ENCODE results near the gene ASAP3. TPM values are rescaled to one million over a fixed set of nuclear protein-coding genes. Genes with fewer than 3 reads are reported as not detected.

ASAP3 gene
- total and polyA plus RNA-seq, 2 of the 4 experiments (the other 2 are of a cell fraction), result 18.6 to 18.8 TPM

- ChIA-PET POLR2A (ENCODE audit: unreplicated experiment) (interaction anchor here (0.7 kb wide), 1 partner anchor 16 kb away, joined by 3 read pairs; no protein-coding TSS in a partner anchor), CTCF (interaction anchor here (0.7 kb wide), 2 partner anchors 64 to 82 kb away, joined by 3 to 5 read pairs; no protein-coding TSS in a partner anchor)
- Histone ChIP-seq H2BK5ac (ENCODE audit: low read depth, low read length, poor library complexity, severe bottlenecking) (no peak overlapping the region), H3K9me3 (ENCODE audit: control insufficient read depth, insufficient read depth, low read length) (no peaks in the 10 kb centered on the region), H4K5ac (ENCODE audit: low read depth, low read length) (no peak overlapping the region), H3K56ac (ENCODE audit: extremely low read depth, insufficient read depth, low read length) (no peak overlapping the region), H3K9me1 (ENCODE audit: insufficient read depth, low read length) (no peaks in the 10 kb centered on the region), H2AK9ac (replicated peaks; ENCODE audit: low read depth, low read length, poor library complexity) (no peak overlapping the region), H3K23ac (ENCODE audit: low read depth, low read length) (no peak overlapping the region), H3K4me3 (ENCODE audit: insufficient read depth, low read depth, low read length) (no peak overlapping the region), H3K27me3 (ENCODE audit: control insufficient read depth, insufficient read depth, low read length) (no peaks in the 10 kb centered on the region), H3K27ac (ENCODE audit: insufficient read depth, low read length) (no peak overlapping the region), H3K18ac (ENCODE audit: low read depth, low read length) (no peak overlapping the region), H3K14ac (replicated peaks; ENCODE audit: low read depth, low read length) (no peak overlapping the region), H3K9ac (ENCODE audit: low read depth, low read length) (no peak overlapping the region), H2AFZ (replicated peaks; ENCODE audit: low read length, poor library complexity) (no peak overlapping the region), H4K91ac (ENCODE audit: insufficient read depth, low read depth, low read length) (no peak overlapping the region), H2BK20ac (ENCODE audit: low read depth, low read length) (no peak overlapping the region), H4K8ac (ENCODE audit: low read depth in 2 of 2, low read length in 2 of 2) (no peak overlapping the region), H3K4me2 (ENCODE audit: low read depth, low read length) (no peak overlapping the region), H4K20me1 (ENCODE audit: insufficient read depth, low read length) (no peaks in the 10 kb centered on the region), H3K4me1 (ENCODE audit: control insufficient read depth, insufficient read depth, low read length) (peaks cover 2% of the 10 kb centered on the region; the same call in 1 of the 2 replicates), H2AK5ac (ENCODE audit: low read depth, low read length) (no peak overlapping the region), H3K4ac (ENCODE audit: low read depth, low read length) (no peak overlapping the region), H3K36me3 (ENCODE audit: control insufficient read depth, insufficient read depth, low read length) (peaks cover 34% of the 10 kb centered on the region), H3K79me1 (ENCODE audit: low read depth in 1 of 2, low read length in 2 of 2) (no peaks in the 10 kb centered on the region), H2BK15ac (ENCODE audit: low read depth, low read length) (no peak overlapping the region), H2BK120ac (ENCODE audit: low read depth, low read length) (no peak overlapping the region)
- TF ChIP-seq ELK1 (IDR thresholded peaks at IDR 0.05; ENCODE audit: borderline replicate concordance, low read depth, low read length) (no peak), CEBPB (IDR thresholded peaks at IDR 0.05; ENCODE audit: low read depth, low read length) (no peak), RFX5 (IDR thresholded peaks at IDR 0.05; ENCODE audit: low read depth, low read length) (no peak), MAZ (IDR thresholded peaks at IDR 0.05; ENCODE audit: borderline replicate concordance, low read depth, low read length) (no peak), BHLHE40 (IDR thresholded peaks at IDR 0.05; ENCODE audit: low read depth, low read length) (no peak), RCOR1 (IDR thresholded peaks at IDR 0.05; ENCODE audit: insufficient replicate concordance, low read length) (no peak), CHD1 (IDR thresholded peaks at IDR 0.05; ENCODE audit: low read depth, low read length) (no peak), RAD21 (IDR thresholded peaks at IDR 0.05; ENCODE audit: low read length) (no peak)
- TF ChIP-seq, protein P1, sequence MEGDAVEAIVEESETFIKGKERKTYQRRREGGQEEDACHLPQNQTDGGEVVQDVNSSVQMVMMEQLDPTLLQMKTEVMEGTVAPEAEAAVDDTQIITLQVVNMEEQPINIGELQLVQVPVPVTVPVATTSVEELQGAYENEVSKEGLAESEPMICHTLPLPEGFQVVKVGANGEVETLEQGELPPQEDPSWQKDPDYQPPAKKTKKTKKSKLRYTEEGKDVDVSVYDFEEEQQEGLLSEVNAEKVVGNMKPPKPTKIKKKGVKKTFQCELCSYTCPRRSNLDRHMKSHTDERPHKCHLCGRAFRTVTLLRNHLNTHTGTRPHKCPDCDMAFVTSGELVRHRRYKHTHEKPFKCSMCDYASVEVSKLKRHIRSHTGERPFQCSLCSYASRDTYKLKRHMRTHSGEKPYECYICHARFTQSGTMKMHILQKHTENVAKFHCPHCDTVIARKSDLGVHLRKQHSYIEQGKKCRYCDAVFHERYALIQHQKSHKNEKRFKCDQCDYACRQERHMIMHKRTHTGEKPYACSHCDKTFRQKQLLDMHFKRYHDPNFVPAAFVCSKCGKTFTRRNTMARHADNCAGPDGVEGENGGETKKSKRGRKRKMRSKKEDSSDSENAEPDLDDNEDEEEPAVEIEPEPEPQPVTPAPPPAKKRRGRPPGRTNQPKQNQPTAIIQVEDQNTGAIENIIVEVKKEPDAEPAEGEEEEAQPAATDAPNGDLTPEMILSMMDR (conservative IDR thresholded peaks at IDR 0.05; ENCODE audit: low read depth, low read length), result no peak
- no TSS peak for BruUV-seq (replicated peaks)
- DNase-seq (no peak), ATAC-seq (ENCODE audit: low read depth) (no peak)
- WGBS, 2 experiments (ENCODE audit: extremely low coverage in 2 of 2, insufficient read length in 1 of 2), result 100% methylated on average over 3 of the region's 8 CpGs; no CpG with 5 or more reads in 1 of the 2 experiments
- dilution Hi-C loops (cut with HindIII; ENCODE audit: low sequenced_read_pairs, unreplicated experiment), result no loop called here
- in situ Hi-C loops (cut with MboI; ENCODE audit: low sequenced_read_pairs), result no loop called here
- intact Hi-C loops (cut with micrococcal nuclease), result no loop called here
These were observed 42.4 kb downstream of the ASAP3 start for GRCh38 chr1:23441446-23442148.
